ENCODE results near the gene NIPBL.

NIPBL gene

DNA sequence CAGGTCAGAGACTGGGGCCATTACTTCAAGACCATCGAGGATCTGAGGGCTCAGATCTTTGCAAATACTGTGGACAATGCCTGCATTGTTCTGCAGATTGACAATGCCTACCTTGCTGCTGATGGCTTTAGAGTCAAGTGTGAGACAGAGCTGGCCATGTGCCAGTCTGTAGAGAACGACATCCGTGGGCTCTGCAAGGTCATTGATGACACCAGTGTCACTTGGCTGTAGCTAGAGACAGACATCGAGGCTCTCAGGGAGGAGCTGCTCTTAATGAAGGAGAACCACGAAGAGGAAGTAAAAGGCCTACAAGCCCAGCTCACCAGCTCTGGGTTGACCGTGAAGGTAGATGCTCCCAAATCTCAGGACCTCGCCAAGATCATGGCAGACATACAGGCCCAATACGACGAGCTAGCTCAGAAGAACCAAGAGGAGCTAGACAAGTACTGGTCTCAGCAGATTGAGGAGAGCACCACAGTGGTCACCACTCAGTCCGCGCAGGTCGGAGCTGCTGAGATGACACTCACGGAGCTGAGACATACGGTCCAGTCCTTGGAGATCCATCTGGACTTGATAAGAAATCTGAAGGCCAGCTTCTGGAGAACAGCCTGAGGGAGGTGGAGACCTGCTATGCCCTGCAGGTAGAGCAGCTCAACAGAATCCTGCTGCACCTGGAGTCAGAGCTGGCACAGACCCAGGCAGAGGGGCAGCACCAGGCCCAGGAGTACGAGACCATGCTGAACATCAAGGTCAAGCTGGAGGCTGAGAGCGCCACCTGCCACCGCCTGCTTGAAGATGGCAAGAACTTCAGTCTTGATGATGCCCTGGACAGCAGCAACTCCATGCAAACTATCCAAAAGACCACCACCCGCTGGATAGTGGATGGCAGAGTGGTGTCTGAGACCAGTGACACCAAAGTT lies 9.3 kb downstream of the NIPBL start:
- H3K9ac ChIP-seq (ENCODE audit: low read depth, low read length, poor library complexity) = no peak overlapping the region
- H3K4me3 ChIP-seq (ENCODE audit: low read length in 2 of 2) = no peak overlapping the region
- H2BK120ac ChIP-seq (ENCODE audit: low read depth, low read length) = no peak overlapping the region
- peaks cover 11 to 23% of the 10 kb centered on the region in 2 donors for H3K36me3 ChIP-seq (replicated peaks in 1 of 2; ENCODE audit: control insufficient read depth in 2 of 2, insufficient read depth in 2 of 2, low read length in 2 of 2)
- peaks cover 10% of the 10 kb centered on the region for H3K79me1 ChIP-seq (ENCODE audit: low read depth, low read length)
- peak overlapping the region; percentile 82 for H4K8ac ChIP-seq (ENCODE audit: low read depth, low read length)
- WGBS, 2 donors (ENCODE audit: extremely low coverage in 2 of 2, insufficient read length in 2 of 2, insufficient replicate concordance in 1 of 2) = no CpG with 5 or more reads among the region's 18 CpGs
- no peak overlapping the region for H3K4ac ChIP-seq (ENCODE audit: low read length)
- H2AFZ ChIP-seq (ENCODE audit: low read length) = no peak overlapping the region
- H2BK12ac ChIP-seq (ENCODE audit: low read length) = peak overlapping the region; percentile 7
- H2BK15ac ChIP-seq (ENCODE audit: low read length) = no peak overlapping the region
- H2AK5ac ChIP-seq (ENCODE audit: low read depth, low read length) = no peak overlapping the region
- H3K18ac ChIP-seq (ENCODE audit: low read length) = peak overlapping the region; percentile 24
- no peak overlapping the region for H2BK5ac ChIP-seq (ENCODE audit: low read length)
- no peaks in the 10 kb centered on the region for H3K27me3 ChIP-seq (ENCODE audit: control insufficient read depth in 3 of 3, insufficient read depth in 3 of 3, low read depth in 1 of 3, low read length in 3 of 3)
- H3K4me2 ChIP-seq (ENCODE audit: insufficient read depth, low read length, poor library complexity, severe bottlenecking) = no peak overlapping the region
- no peaks in the 10 kb centered on the region for H3K4me1 ChIP-seq (ENCODE audit: control insufficient read depth in 2 of 2, insufficient read depth in 1 of 2, low read depth in 1 of 2, low read length in 2 of 2)
- H3K9me3 ChIP-seq (replicated peaks in 1 of 2; ENCODE audit: control insufficient read depth in 2 of 2, insufficient read depth in 1 of 2, low read depth in 1 of 2, low read length in 2 of 2) = peaks cover 0 to 9% of the 10 kb centered on the region in 2 donors
- no peak overlapping the region for H3K23ac ChIP-seq (ENCODE audit: low read depth, low read length, poor library complexity)
- no peak overlapping the region for H3K14ac ChIP-seq (ENCODE audit: low read length)
- H4K91ac ChIP-seq (ENCODE audit: low read depth, low read length, poor library complexity) = no peak overlapping the region
- no peak for DNase-seq (ENCODE audit: low spot score)
- no peak overlapping the region for H3K27ac ChIP-seq (replicated peaks; ENCODE audit: low read length)

- Histone ChIP-seq H2AK5ac (ENCODE audit: low read depth, low read length) (no peak overlapping the region), H2AFZ (ENCODE audit: low read length) (no peak overlapping the region), H3K79me1 (ENCODE audit: low read depth, low read length) (peaks cover 10% of the 10 kb centered on the region), H2BK5ac (ENCODE audit: low read length) (no peak overlapping the region), H2BK12ac (ENCODE audit: low read length) (no peak overlapping the region), H3K14ac (ENCODE audit: low read length) (no peak overlapping the region), H4K91ac (ENCODE audit: low read depth, low read length, poor library complexity) (no peak overlapping the region), H3K23ac (ENCODE audit: low read depth, low read length, poor library complexity) (no peak overlapping the region), H2BK15ac (ENCODE audit: low read length) (no peak overlapping the region), H3K27me3 (ENCODE audit: control insufficient read depth in 3 of 3, insufficient read depth in 3 of 3, low read depth in 1 of 3, low read length in 3 of 3) (no peaks in the 10 kb centered on the region), H3K9me3 (replicated peaks in 1 of 2; ENCODE audit: control insufficient read depth in 2 of 2, insufficient read depth in 1 of 2, low read depth in 1 of 2, low read length in 2 of 2) (peaks cover 0 to 13% of the 10 kb centered on the region in 2 donors), H4K8ac (ENCODE audit: low read depth, low read length) (no peak overlapping the region), H3K4me3 (ENCODE audit: low read length in 2 of 2) (no peak overlapping the region), H3K4me1 (ENCODE audit: control insufficient read depth in 2 of 2, insufficient read depth in 1 of 2, low read depth in 1 of 2, low read length in 2 of 2) (no peaks in the 10 kb centered on the region), H3K9ac (ENCODE audit: low read depth, low read length, poor library complexity) (no peak overlapping the region), H3K4ac (ENCODE audit: low read length) (no peak overlapping the region), H3K27ac (replicated peaks; ENCODE audit: low read length) (no peak overlapping the region), H2BK120ac (ENCODE audit: low read depth, low read length) (no peak overlapping the region), H3K18ac (ENCODE audit: low read length) (no peak overlapping the region), H3K4me2 (ENCODE audit: insufficient read depth, low read length, poor library complexity, severe bottlenecking) (no peak overlapping the region), H3K36me3 (replicated peaks in 1 of 2; ENCODE audit: control insufficient read depth in 2 of 2, insufficient read depth in 2 of 2, low read length in 2 of 2) (peaks cover 11 to 30% of the 10 kb centered on the region in 2 donors)
- DNase-seq (ENCODE audit: low spot score) = no peak
- no CpG with 5 or more reads among the region's 3 CpGs for WGBS, 2 donors (ENCODE audit: extremely low coverage in 2 of 2, insufficient read length in 2 of 2, insufficient replicate concordance in 1 of 2)
Observed at GRCh38 chr5:36886791-36887190, 10.2 kb downstream of the NIPBL start.

DNA sequence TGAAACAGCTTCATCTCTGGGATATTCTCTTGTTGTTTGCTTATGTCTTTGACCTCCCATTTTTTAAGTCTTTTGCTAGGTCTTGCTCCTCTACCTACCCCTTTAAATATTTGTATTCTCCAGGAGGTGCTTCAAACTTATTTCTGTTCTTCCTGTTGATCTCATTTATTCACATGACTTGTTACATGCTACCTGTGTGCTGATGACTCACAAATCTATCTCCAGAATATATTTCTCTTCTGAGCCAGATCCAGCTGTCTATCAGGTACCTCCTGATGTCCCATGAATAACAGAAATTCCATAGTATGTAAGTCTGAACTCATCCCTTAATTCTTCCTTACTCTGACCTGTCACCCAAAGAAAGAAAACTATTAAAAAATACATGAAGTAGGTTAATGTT lies 11.0 kb downstream of the NIPBL start:
- Histone ChIP-seq H2AK5ac (ENCODE audit: low read depth, low read length) (no peak overlapping the region), H3K79me1 (ENCODE audit: low read depth, low read length) (peaks cover 10% of the 10 kb centered on the region), H3K27ac (replicated peaks; ENCODE audit: low read length) (no peak overlapping the region), H3K4me3 (ENCODE audit: low read length in 2 of 2) (no peak overlapping the region), H2AFZ (ENCODE audit: low read length) (no peak overlapping the region), H2BK5ac (ENCODE audit: low read length) (no peak overlapping the region), H3K23ac (ENCODE audit: low read depth, low read length, poor library complexity) (no peak overlapping the region), H4K8ac (ENCODE audit: low read depth, low read length) (no peak overlapping the region), H3K14ac (ENCODE audit: low read length) (no peak overlapping the region), H3K4ac (ENCODE audit: low read length) (no peak overlapping the region), H3K4me1 (ENCODE audit: control insufficient read depth in 2 of 2, insufficient read depth in 1 of 2, low read depth in 1 of 2, low read length in 2 of 2) (no peaks in the 10 kb centered on the region), H3K9ac (ENCODE audit: low read depth, low read length, poor library complexity) (no peak overlapping the region), H3K4me2 (ENCODE audit: insufficient read depth, low read length, poor library complexity, severe bottlenecking) (no peak overlapping the region), H4K91ac (ENCODE audit: low read depth, low read length, poor library complexity) (no peak overlapping the region), H2BK12ac (ENCODE audit: low read length) (no peak overlapping the region), H3K18ac (ENCODE audit: low read length) (no peak overlapping the region), H3K9me3 (replicated peaks in 1 of 2; ENCODE audit: control insufficient read depth in 2 of 2, insufficient read depth in 1 of 2, low read depth in 1 of 2, low read length in 2 of 2) (peaks cover 0 to 14% of the 10 kb centered on the region in 2 donors), H2BK15ac (ENCODE audit: low read length) (no peak overlapping the region), H3K36me3 (replicated peaks in 1 of 2; ENCODE audit: control insufficient read depth in 2 of 2, insufficient read depth in 2 of 2, low read length in 2 of 2) (peaks cover 11 to 32% of the 10 kb centered on the region in 2 donors), H2BK120ac (ENCODE audit: low read depth, low read length) (no peak overlapping the region), H3K27me3 (ENCODE audit: control insufficient read depth in 3 of 3, insufficient read depth in 3 of 3, low read depth in 1 of 3, low read length in 3 of 3) (no peaks in the 10 kb centered on the region)
- no peak for DNase-seq (ENCODE audit: low spot score)

GRCh38 chr5:36888303-36888702 lies 11.7 kb downstream of the NIPBL start:
- no peak overlapping the region for H2AK5ac ChIP-seq (ENCODE audit: low read depth, low read length)
- no peak overlapping the region for H3K23ac ChIP-seq (ENCODE audit: low read depth, low read length, poor library complexity)
- H2BK15ac ChIP-seq (ENCODE audit: low read length) = no peak overlapping the region
- no peak overlapping the region for H3K4ac ChIP-seq (ENCODE audit: low read length)
- no peaks in the 10 kb centered on the region for H3K27me3 ChIP-seq (ENCODE audit: control insufficient read depth in 3 of 3, insufficient read depth in 3 of 3, low read depth in 1 of 3, low read length in 3 of 3)
- H3K14ac ChIP-seq (ENCODE audit: low read length) = no peak overlapping the region
- peaks cover 11 to 32% of the 10 kb centered on the region in 2 donors for H3K36me3 ChIP-seq (replicated peaks in 1 of 2; ENCODE audit: control insufficient read depth in 2 of 2, insufficient read depth in 2 of 2, low read length in 2 of 2)
- H2BK5ac ChIP-seq (ENCODE audit: low read length) = no peak overlapping the region
- no peaks in the 10 kb centered on the region for H3K4me1 ChIP-seq (ENCODE audit: control insufficient read depth in 2 of 2, insufficient read depth in 1 of 2, low read depth in 1 of 2, low read length in 2 of 2)
- no peak overlapping the region for H2BK120ac ChIP-seq (ENCODE audit: low read depth, low read length)
- no peak overlapping the region for H3K4me3 ChIP-seq (ENCODE audit: low read length in 2 of 2)
- H3K79me1 ChIP-seq (ENCODE audit: low read depth, low read length) = peaks cover 10% of the 10 kb centered on the region
- H3K9me3 ChIP-seq (replicated peaks in 1 of 2; ENCODE audit: control insufficient read depth in 2 of 2, insufficient read depth in 1 of 2, low read depth in 1 of 2, low read length in 2 of 2) = peaks cover 0 to 14% of the 10 kb centered on the region in 2 donors
- H4K91ac ChIP-seq (ENCODE audit: low read depth, low read length, poor library complexity) = no peak overlapping the region
- H3K4me2 ChIP-seq (ENCODE audit: insufficient read depth, low read length, poor library complexity, severe bottlenecking) = no peak overlapping the region
- H3K18ac ChIP-seq (ENCODE audit: low read length) = no peak overlapping the region
- no peak overlapping the region for H3K9ac ChIP-seq (ENCODE audit: low read depth, low read length, poor library complexity)
- no peak overlapping the region for H3K27ac ChIP-seq (replicated peaks; ENCODE audit: low read length)
- no peak overlapping the region for H2BK12ac ChIP-seq (ENCODE audit: low read length)
- no peak for DNase-seq (ENCODE audit: low spot score)
- H2AFZ ChIP-seq (ENCODE audit: low read length) = no peak overlapping the region
- no peak overlapping the region for H4K8ac ChIP-seq (ENCODE audit: low read depth, low read length)
